ENCODE results near the gene CDCA3. TPM values are rescaled to one million over a fixed set of nuclear protein-coding genes. Genes with fewer than 3 reads are reported as not detected.
A peak's percentile ranks its signal among the peaks of the same experiment; 100 is the strongest.

The CDCA3 gene
- total and polyA plus RNA-seq, 2 of the 13 experiments (the other 11 are each of a cell fraction or from before 2014, with no cell fraction given), result 32.7 to 56.5 TPM

- no peak for TF ChIP-seq JDP2 (CRISPR knock-in tag; IDR thresholded peaks at IDR 0.05; ENCODE audit: borderline replicate concordance)
- no peak for TF ChIP-seq ZNF83 (CRISPR knock-in tag; IDR thresholded peaks at IDR 0.05; ENCODE audit: borderline replicate concordance)
- TF ChIP-seq POLR2G (IDR thresholded peaks at IDR 0.05; ENCODE audit: low read depth, low read length), result no peak
- TF ChIP-seq PITX1 (CRISPR knock-in tag; IDR thresholded peaks at IDR 0.05), result no peak
- no peak for TF ChIP-seq ZFP82 (CRISPR knock-in tag; IDR thresholded peaks at IDR 0.05; ENCODE audit: borderline replicate concordance)
- peak; percentile 0; the same call in 1 of the 2 replicates for TF ChIP-seq ATF2 (CRISPR knock-in tag; IDR thresholded peaks at IDR 0.05)
- peak; percentile 15; the same call in 1 of the 2 replicates for TF ChIP-seq HMGXB3 (CRISPR knock-in tag; IDR thresholded peaks at IDR 0.05; ENCODE audit: borderline replicate concordance)
- no peak for TF ChIP-seq ETV5 (CRISPR knock-in tag; IDR thresholded peaks at IDR 0.05; ENCODE audit: borderline replicate concordance)
- no peak for TF ChIP-seq ZFP1 (CRISPR knock-in tag; IDR thresholded peaks at IDR 0.05)
- TF ChIP-seq NFYB (CRISPR knock-in tag; IDR thresholded peaks at IDR 0.05), result peak; percentile 9; the same call in 1 of the 2 replicates
- 0 out of 2 replicates have a peak, but pooled peaks have one; percentile 52 for TF ChIP-seq ZNF740 (CRISPR knock-in tag; IDR thresholded peaks at IDR 0.05)
- TF ChIP-seq ZNF275 (CRISPR knock-in tag; IDR thresholded peaks at IDR 0.05; ENCODE audit: borderline replicate concordance), result 0 out of 2 replicates have a peak, but pooled peaks have one; percentile 38
- TF ChIP-seq RFXAP (CRISPR knock-in tag; IDR thresholded peaks at IDR 0.05; ENCODE audit: borderline replicate concordance), result no peak
- 0 out of 2 replicates have a peak, but pooled peaks have one; percentile 15 for TF ChIP-seq BATF2 (CRISPR knock-in tag; IDR thresholded peaks at IDR 0.05)
- no peak for TF ChIP-seq ZNF543 (CRISPR knock-in tag; IDR thresholded peaks at IDR 0.05)
- TF ChIP-seq ZSCAN12 (CRISPR knock-in tag; IDR thresholded peaks at IDR 0.05), result no peak
- TF ChIP-seq FOXP4 (CRISPR knock-in tag; IDR thresholded peaks at IDR 0.05), result no peak
- no peak for TF ChIP-seq CCAR2 (optimal IDR thresholded peaks at IDR 0.05; ENCODE audit: low read depth, low read length)
- no peak for TF ChIP-seq RARG (CRISPR knock-in tag; IDR thresholded peaks at IDR 0.05; ENCODE audit: low read depth)
- peak; percentile 2; the same call in 1 of the 2 replicates for TF ChIP-seq ZBTB8A (CRISPR knock-in tag; IDR thresholded peaks at IDR 0.05; ENCODE audit: borderline replicate concordance, low read depth)
Observed at GRCh38 chr12:6866920-6867412, 15.9 kb upstream of the CDCA3 start (continued).

Data from HepG2 (cell line).